ENCODE measurements around the gene NIPBL. TPM values are rescaled to one million over a fixed set of nuclear protein-coding genes. Genes with fewer than 3 reads are reported as not detected.

NIPBL gene
- total and polyA plus RNA-seq, 7 donors: 7.6 to 66.4 (median 53.5) TPM

DNA sequence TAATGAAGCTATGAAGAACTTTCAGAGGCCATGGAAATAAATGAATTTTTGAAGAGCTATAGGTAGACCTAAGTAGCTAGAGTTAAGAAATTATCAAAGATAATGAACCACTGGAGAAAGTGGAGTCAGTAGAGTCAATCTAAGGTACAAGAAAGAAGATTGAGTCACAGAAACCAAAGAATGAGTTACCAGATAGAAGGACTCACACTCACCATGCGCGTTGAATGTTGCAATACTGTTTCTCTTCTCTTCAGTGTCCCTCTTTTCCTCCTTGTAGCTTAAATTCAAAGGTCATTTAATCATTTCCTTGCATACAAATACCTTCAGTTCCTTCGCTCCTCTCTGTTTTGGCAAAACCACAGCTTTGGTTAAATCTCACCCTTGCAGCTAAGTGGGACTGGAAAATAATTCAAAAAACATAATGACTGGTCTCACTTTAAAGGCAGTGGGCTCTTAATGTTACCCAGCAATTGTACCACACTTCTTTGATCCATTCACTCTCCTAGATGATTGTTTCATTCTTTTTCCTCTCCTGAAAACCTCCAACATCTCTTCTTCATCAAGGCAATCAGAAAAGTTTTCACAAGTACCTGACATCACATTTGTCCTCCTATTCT is 58.3 kb downstream of the NIPBL start:
- DNase-seq: no peak
- no peaks in the 10 kb centered on the region for H3K27me3 ChIP-seq
- WGBS, 2 donors: 90 to 94% methylated on average over 3 of the region's 3 CpGs
- TF ChIP-seq, protein P1, sequence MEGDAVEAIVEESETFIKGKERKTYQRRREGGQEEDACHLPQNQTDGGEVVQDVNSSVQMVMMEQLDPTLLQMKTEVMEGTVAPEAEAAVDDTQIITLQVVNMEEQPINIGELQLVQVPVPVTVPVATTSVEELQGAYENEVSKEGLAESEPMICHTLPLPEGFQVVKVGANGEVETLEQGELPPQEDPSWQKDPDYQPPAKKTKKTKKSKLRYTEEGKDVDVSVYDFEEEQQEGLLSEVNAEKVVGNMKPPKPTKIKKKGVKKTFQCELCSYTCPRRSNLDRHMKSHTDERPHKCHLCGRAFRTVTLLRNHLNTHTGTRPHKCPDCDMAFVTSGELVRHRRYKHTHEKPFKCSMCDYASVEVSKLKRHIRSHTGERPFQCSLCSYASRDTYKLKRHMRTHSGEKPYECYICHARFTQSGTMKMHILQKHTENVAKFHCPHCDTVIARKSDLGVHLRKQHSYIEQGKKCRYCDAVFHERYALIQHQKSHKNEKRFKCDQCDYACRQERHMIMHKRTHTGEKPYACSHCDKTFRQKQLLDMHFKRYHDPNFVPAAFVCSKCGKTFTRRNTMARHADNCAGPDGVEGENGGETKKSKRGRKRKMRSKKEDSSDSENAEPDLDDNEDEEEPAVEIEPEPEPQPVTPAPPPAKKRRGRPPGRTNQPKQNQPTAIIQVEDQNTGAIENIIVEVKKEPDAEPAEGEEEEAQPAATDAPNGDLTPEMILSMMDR (IDR thresholded peaks at IDR 0.05): no peak
- no peak for TF ChIP-seq POLR2A (IDR thresholded peaks at IDR 0.05)
- TF ChIP-seq EP300 (IDR thresholded peaks at IDR 0.05): no peak
- TF ChIP-seq POLR2AphosphoS5 (IDR thresholded peaks at IDR 0.05): no peak
- no peak overlapping the region for H3K27ac ChIP-seq
- H3K4me1 ChIP-seq: peaks cover 0 to 40% (median 13%) of the 10 kb centered on the region in 4 donors
- H3K4me3 ChIP-seq: no peak overlapping the region
- no peaks in the 10 kb centered on the region for H3K9me3 ChIP-seq
- no peaks in the 10 kb centered on the region for H3K36me3 ChIP-seq
- intact Hi-C loops (cut with DNase I): no loop called here

DNA sequence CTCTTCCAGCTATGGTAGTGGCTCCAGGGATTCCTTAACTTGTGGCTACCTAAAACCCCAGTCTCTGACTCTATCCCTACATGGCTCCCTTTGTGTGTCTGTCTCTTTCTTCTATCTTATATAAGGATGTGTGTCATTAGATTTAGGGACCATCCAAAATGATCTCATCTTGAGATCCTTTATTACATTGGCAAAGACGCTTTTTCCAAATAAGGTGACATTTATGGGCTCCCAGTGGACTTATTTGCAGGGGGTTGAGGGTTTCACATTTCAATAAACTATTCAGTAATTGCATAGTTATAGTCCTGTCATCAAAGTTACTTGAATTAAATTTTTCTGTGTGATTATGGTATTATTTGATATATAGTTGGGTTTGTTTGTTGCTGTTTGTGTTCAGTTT is 59.2 kb downstream of the NIPBL start:
- H3K27me3 ChIP-seq: no peaks in the 10 kb centered on the region
- WGBS, 2 donors: 97% methylated on average over 1 of the region's 1 CpG
- no peaks in the 10 kb centered on the region for H3K9me3 ChIP-seq
- no peak for DNase-seq
- peaks cover 0 to 40% (median 11%) of the 10 kb centered on the region in 4 donors for H3K4me1 ChIP-seq
- H3K4me3 ChIP-seq: no peak overlapping the region
- intact Hi-C loops (cut with DNase I): no loop called here
- TF ChIP-seq POLR2A (IDR thresholded peaks at IDR 0.05) (no peak), POLR2AphosphoS5 (IDR thresholded peaks at IDR 0.05) (no peak), EP300 (IDR thresholded peaks at IDR 0.05) (no peak)
- TF ChIP-seq, protein P1 (IDR thresholded peaks at IDR 0.05): no peak
- H3K36me3 ChIP-seq: no peaks in the 10 kb centered on the region
- H3K27ac ChIP-seq: no peak overlapping the region

DNA sequence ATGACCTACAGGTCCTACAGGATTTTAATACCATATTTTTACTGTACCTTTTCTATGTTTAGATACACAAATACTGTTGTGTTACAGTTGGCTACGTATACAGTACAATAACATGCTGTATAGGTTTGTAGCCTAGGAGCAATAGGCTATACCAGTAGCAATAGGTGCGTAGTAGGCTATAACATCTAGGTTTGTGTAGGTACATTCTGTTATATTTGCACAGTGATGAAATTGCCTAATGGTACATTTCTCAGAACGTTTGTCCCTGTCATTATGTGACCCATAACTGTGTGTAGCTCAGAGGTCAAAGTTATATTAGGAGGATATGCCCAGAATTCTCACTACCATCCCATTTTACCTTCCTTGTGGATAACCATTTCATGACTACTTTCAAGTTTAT is 59.7 kb downstream of the NIPBL start:
- no peaks in the 10 kb centered on the region for H3K27me3 ChIP-seq
- TF ChIP-seq POLR2AphosphoS5 (IDR thresholded peaks at IDR 0.05) (no peak), POLR2A (IDR thresholded peaks at IDR 0.05) (no peak), EP300 (IDR thresholded peaks at IDR 0.05) (no peak)
- TF ChIP-seq, protein P1 (IDR thresholded peaks at IDR 0.05): no peak
- no peak overlapping the region for H3K27ac ChIP-seq
- no peak for DNase-seq
- WGBS, 2 donors: 54 to 76% methylated on average over 3 of the region's 3 CpGs
- no peaks in the 10 kb centered on the region for H3K36me3 ChIP-seq
- H3K4me3 ChIP-seq: no peak overlapping the region
- H3K4me1 ChIP-seq: peaks cover 0 to 41% (median 11%) of the 10 kb centered on the region in 4 donors
- intact Hi-C loops (cut with DNase I): no loop called here
- no peaks in the 10 kb centered on the region for H3K9me3 ChIP-seq

DNA sequence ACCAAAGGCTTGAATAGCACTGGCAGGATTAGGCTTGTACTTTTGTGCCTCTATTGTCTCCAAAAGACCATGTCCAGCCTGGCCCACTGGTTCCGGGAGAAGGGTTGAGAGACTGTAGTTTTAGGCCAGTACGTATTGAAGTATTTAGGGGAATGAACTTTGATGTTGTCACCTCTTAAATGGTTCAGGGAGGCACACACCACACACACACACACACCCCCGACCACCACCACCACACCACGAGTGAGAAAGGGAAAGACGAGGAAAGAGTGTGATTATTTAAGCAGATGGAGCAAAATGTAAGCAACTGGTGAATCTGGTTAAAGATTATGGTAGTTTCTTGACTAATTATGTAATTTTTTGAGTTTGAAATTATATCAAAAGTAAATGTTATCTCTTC is 61.6 kb downstream of the NIPBL start:
- H3K36me3 ChIP-seq: no peaks in the 10 kb centered on the region
- TF ChIP-seq, protein P1 (IDR thresholded peaks at IDR 0.05): no peak
- TF ChIP-seq POLR2AphosphoS5 (IDR thresholded peaks at IDR 0.05) (no peak), POLR2A (IDR thresholded peaks at IDR 0.05) (no peak), EP300 (IDR thresholded peaks at IDR 0.05) (no peak)

More for the DNA sequence above, 61.6 kb downstream of the NIPBL start:
- H3K27ac ChIP-seq: no peak overlapping the region
- intact Hi-C loops (cut with DNase I): loop anchor here (2.0 kb wide), 1 partner anchor 61 kb away; the partner anchor contains the start of gene NIPBL
- no peaks in the 10 kb centered on the region for H3K27me3 ChIP-seq
- WGBS, 2 donors: 89 to 90% methylated on average over 5 of the region's 5 CpGs
- no peak for DNase-seq
- no peak overlapping the region for H3K4me3 ChIP-seq
- no peaks in the 10 kb centered on the region for H3K9me3 ChIP-seq
- H3K4me1 ChIP-seq: peaks cover 0 to 36% (median 11%) of the 10 kb centered on the region in 4 donors
